Activated CD4-positive, alpha-beta T cell treated with anti-CD3 and anti-CD28 coated beads, Interleukin-2, amount 50 U/mL, for 16 hours (primary cell): ENCODE results near the gene TMEM59L.

Experiments used
- DNase-seq: peaks from one replicate; pipeline ENCODE4 v3.0.0-alpha.2; 2020

TMEM59L gene

DNA sequence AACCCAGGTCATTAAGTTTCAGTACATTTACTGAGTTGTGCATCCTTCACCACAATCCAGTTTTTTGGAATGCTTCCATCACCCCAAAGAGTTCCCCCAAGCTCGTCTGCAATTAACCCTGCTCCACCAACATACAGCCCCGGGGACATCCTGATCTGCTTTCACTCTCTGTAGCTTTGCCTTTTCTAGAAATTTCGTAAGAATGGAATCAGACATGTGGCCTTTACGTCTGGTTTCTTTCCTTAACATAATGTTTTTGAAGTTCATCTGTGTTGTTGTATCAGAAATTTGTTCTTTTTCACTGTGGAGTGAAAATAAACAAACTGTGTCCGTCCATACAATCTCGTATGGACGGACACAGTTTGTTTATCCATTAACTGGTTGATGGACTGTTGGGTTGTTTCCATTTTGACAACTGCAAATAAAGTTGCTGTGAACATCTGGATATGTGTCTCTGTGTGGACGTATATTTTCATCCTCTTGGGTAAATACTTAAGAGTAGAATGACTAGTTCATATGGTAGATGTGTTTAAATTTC, 27.1 kb downstream of the TMEM59L start:
- DNase-seq: no peak

DNA sequence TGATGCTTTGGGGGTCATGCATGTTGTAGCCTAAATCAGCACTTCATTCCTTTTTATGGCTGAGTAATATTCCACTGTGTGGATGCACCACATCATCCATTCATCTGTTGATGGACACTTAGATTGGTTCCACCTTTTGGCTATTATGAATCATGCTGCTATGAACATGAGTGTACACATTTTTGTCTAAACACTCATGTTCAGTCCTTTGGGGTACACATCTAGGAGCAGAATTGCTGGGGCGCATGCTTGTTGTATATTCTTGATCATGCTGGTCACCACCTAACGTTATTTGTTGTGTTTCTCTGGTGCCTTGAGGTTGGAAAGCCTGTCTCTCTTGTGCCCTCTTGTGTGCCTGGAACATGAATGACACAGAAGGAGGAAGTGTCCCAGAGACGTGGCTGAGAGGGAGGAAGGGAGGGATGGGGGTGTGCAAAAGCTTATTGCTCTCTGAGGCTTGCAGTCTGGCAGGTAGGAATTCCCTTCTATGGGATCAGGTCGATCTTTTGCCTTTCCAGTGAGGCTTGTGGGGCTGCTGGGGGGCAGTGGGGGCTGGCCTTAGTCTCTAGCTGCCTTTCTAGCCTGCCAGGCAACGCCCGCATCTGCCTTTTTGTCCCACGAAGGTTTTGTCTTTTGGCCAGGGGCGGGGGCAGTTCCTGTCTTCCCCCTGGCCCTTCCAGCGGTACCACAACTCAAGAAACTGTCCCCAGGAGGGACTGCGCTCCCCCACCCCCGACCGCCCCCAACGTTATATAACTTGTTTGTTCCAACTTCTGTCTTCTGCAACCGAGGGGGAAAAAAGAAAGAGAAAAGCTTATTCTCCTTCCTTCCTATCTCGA, 31.7 kb downstream of the TMEM59L start:
- no peak for DNase-seq

DNA sequence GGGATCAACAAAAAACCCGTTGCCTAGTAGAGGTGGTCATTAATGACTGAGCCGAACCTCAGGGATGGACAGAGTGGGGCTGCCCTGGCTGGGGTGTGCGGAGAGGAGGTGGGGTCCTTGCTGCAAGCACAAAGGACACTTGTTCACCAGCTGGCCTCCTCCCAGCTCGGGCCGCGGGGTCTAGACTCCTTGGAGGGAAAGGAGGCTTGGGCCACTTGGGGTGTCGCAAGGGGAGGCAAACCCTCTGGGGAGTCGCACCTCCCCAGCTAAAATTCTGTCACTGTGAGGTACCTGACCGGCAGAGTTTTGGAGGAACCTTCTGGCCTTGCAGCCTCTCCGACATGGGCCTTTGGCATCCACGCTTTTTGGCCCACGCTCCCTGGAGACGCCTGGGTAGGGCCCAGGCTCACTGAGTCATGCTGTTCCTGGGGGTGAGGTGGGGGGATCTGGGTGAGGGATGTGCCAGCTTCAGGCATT, 32.4 kb downstream of the TMEM59L start:
- DNase-seq: no peak

DNA sequence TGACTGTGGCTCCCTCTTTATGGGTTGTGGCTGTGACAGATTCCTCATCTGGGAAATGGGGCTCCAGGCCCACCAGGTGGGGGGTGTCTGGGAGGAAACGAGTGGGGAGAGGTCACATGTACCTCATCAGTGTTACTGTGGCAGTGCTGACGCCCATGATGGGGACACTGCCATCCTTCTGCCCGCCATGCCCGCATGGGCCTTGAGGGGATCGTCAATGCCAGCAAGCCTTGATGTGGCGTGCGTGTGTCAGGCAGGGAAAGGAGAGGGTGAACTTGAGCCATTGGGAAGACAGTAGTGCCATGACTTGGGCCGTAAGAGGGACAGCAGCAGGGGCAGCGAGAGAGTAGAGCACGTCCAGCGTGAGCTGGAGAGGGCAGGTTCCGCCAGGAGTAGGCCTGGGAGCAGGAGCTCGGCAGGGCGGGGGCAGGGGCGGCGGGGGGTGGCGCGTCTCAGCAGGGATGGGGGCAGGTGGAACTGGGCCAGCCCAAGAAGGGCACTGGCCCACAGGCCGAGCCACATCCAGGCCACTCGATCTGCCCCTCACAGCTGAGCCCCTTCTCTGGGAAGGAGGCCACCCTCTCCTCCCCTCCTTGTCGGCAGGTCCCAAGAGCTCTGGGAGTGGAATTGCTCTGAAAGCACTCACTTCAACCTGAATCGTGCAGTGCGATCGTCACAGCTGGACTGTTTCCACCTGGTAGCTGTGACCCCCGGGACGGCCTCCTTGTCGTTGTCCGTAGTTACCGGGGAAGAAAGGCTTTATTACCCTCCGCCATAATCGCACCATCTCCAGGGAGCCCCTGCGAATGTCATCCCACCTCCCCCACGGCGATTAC, 34.1 kb downstream of the TMEM59L start:
- no peak for DNase-seq

DNA sequence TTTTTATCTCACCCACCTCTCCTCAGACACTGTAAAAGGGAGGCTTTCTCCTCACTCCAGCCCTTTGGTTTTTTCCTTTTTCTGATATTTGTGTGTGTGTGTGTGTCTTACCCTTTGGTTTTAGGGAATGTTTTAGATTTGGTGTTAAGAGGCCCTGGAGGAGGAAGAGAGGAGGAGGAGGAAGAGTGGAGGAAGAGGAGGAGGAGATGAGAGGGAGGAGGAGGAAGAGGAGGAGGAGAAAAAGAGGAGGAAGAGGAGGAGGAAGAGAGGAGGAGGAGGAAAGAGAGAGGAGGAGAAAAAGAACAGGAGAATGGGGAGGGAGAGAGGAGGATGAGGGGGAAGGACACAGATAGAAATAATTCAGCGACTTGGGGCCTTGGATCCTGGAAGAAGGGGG, 34.7 kb downstream of the TMEM59L start:
- DNase-seq: no peak

DNA sequence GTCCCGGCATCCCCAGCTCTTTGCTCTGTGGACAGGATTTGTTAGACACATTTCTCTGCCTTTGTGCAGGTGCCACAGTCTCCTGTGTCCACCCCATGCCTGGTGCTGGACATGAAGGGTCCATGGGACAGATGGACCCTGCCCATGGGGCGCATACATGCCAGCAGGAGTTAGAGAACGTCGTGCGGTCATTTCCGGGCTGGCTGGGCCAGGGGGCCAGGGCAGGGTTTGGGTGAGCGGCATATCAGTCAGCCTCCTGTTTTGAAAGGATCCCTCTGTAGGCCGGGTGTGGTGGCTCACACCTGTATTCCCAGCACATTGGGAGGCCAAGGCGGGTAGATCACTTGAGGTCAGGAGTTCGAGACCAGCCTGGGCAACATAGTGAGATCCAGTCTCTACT, 35.1 kb downstream of the TMEM59L start:
- no peak for DNase-seq

DNA sequence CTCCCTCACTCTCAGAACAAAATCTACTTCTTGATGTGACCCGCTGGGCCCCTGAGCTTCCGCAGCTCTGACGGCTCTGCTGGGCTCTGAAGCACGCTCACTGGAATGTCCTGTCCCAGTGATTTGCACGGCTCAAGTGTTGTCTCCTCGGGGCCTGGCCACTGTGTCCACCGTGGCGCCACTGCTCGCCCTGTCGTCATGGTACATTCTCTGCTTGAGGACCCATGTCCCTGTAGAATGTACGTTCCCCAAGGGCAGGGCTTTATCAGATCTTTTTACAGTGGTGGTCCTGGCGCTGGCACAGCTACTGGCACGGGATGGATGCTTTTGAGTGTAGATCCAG, 36.3 kb downstream of the TMEM59L start:
- no peak for DNase-seq

- no peak for DNase-seq
Observed at GRCh38 chr19:18649371-18650020, 36.8 kb downstream of the TMEM59L start.

DNA sequence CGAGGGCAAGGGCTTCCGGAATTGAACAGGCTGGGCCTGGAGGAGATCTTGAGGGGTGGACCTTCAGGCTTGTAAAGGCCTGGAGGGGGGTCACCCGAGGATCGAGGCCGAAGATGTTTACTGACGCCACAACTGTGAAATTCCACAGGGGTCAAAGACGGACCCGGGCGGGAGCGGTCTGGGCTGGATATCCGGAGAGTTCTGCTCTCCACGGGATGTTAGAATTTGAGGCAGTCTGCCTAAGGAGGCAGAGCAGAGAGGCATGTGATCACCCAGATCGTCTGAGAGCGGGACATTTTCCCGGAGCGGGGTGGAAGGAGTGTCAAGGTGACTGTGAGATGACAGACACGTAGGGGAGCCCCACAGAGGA, 37.3 kb downstream of the TMEM59L start:
- no peak for DNase-seq

DNA sequence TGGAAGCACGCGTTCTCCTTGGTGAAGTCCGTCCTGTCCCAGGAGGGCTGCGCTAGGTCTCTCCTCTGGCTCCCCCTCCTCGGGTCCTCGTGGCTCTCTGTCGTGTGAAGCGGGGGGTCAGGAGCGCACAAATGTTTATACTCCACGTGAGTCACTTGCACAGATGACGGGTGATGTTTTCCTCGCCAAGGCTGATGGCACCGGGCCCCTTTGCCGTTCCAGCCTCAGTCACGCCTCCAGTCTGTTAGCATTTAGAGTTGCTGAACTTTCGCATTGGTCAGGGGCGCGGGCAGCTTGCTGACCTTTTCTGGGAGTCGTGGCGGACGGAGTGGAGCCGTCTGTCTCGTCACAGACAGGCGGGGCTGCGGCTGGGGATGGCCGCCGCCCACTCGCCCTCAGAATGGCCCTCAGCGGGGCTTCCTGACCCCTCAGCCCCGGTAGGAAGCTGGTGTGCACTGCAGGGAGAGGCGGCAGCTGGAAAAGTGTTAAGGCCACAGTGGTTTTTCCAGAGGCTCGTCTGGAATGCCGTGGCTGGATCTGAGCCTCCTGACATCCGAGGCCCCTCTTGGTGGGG, 37.9 kb downstream of the TMEM59L start:
- no peak for DNase-seq

DNA sequence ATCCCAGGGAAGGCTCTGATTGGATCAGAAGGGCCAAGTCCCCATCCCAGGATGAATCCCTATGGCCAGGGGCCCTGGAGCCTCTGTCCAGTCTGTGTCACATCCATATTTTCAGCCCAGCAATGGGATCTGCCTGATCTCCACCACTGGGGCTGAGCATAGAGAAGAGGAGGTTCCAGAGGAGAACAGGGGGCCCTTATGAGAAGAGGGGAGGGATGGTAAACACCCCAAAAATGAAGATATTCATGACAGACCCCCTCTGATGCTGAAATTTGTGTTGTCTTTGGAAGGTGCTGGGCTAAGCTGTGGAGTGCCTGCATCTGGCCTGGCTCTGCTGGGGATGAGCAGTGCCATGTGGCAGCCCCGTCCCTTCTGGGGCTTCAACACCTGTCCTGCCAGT, 38.6 kb downstream of the TMEM59L start:
- no peak for DNase-seq

GRCh38 chr19:18651733-18652132, 39.1 kb downstream of the TMEM59L start:
- no peak for DNase-seq

GRCh38 chr19:18653853-18654252, 41.2 kb downstream of the TMEM59L start:
- no peak for DNase-seq

- DNase-seq: no peak
Observed at GRCh38 chr19:18654469-18654868, 41.8 kb downstream of the TMEM59L start.

GRCh38 chr19:18655173-18655844, 42.6 kb downstream of the TMEM59L start:
- no peak for DNase-seq

DNA sequence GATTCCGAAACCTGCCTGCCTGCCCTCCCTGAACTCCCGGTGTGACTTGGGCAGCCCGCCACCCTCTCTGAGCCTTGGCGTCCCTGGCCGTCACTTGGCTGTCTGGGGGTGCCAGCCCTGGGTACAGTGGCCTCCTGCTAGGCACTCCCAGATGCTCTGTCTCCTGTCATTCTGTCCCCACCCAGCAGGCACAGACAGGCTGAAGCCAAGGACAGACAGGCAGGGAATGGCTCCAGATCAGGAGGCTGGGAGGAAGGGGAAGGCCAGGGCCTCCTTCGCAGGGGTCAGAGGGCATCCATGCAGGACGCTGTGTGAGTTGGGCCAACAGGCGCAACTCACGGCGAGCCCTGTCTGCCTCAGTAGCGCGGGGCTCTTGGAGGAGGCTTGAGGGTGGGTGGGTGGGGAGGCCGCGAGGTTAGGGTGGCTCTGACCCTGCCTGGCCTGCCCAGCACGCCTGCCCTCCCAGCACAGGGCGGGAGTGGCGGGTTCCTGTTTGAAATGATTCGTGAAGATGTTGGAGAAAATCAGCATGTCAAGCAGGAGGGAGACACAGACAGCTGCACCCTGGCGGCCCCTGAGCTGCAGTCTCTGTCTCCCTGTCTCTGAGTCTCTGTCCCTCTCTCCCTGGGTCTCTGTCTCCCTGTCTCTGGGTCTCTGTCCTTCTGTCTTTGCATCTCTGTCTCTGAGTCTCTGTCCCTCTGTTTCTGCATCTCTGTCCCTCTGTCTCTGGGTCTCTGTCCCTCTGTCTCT, 43.8 kb downstream of the TMEM59L start:
- no peak for DNase-seq

DNA sequence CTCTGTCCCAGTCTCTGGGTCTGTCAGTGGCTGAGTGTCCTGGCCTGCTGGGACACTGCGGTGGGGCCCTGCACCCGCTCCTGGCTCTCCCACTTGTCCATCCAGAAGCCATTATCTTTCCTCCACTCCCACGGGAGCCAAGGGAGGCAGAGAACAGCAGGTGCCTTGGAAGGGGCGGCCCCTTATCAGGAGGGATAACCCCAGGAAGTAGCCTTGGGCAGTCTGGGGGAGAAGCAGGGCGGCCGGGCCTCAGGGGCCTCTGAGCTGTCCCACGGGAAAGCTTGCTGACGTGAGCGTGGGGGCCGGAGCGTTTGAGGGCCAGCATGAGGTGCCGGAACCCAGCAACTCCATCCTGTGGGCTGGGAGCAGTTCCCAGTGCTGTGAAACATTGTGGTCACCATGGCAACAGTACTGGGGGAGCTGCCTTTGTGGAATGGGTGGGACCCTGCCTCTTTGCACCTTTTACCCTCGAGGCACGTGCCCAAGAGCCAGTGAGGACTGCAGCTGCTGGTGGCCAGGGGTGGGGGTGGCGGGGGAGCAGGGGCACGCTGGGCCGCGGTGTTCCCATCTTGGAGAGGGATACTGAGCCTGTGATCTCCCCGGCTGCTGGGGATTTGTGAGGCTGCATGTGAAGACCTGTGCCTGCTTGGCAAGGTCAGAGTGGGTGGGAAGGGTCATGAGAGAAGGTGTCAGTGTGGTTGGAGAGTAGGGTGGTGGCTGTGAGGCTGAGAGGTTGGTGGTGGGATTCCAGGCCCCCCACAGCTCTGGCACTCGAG, 45.1 kb downstream of the TMEM59L start:
- DNase-seq: no peak

DNA sequence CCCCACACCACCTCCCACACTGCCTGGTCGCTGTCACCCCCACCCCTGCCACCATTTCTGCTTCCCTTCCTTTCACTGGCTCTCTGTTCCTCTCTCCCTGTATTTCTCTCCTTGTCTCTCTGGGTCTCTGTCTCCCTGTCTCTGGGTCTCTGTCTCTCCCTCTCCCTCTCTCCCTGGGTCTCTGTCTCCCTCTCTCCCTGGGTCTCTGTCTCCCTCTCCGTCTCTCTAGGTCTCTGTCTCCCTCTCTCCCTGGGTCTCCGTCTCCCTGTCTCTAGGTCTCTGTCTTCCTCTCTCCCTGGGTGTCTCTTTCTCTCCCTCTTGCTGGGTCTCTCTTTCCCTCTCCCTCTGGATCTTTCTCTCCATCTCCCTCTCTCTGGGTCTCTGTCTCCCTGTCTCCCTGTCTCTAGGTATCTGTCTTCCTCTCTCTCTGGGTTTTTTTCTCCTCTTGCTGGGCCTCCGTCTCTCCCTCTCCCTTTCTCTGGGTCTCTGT, 45.7 kb downstream of the TMEM59L start:
- no peak for DNase-seq

DNA sequence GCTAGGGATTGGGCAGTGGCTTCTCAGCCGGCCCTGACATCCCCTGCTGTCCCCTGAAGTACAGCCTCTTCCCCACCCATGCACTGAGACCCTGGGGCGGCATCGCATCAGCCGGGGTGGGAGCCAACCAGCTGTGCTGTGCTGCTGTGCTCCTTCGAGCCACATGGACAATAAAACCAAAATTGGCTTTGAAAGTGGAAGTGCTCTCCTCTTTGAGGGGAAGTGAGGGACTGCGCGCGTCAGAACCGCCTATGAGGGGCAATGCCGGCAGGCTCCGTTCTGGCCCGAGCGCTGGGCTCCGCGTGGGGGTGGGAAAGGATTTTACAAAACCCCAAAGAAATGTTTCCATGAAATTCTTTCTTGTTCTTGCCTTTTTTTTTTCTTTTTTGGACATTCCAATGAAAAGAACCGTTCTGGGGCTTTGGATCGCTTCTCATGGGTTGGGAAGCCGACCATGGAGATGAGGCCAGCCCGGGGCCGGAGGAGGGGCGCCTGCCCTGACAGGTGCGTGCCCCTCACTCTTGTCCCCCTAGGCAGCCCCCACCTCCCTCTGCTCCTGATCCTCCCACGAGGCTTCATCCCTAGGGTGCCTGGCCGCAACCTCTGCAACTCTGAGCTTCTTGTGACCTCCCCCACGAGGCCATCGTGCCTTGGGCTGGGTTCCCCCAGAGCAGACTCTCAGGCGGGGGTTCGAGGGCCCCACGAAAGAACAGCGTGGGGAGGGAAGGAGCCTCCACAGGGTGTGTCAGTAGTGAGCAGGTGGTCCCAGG, 46.8 kb downstream of the TMEM59L start:
- DNase-seq: no peak
